Stimulated activated CD4-positive, alpha-beta T cell treated with anti-CD3 and anti-CD28 coated beads, Interleukin-4, amount 100 ng/mL, for 4 hours (primary cell): Measurements from ENCODE around the gene CAPN9.
"Not testable (repeated sequence)": the region's sequence is repeated elsewhere in the genome, so short reads cannot be mapped to it uniquely, and the experiment has no call there.

Source experiments
- DNase-seq, 2 experiments: peaks; one replicate each; pipeline ENCODE4 v3.0.0-alpha.2; 2020

The CAPN9 gene

DNA sequence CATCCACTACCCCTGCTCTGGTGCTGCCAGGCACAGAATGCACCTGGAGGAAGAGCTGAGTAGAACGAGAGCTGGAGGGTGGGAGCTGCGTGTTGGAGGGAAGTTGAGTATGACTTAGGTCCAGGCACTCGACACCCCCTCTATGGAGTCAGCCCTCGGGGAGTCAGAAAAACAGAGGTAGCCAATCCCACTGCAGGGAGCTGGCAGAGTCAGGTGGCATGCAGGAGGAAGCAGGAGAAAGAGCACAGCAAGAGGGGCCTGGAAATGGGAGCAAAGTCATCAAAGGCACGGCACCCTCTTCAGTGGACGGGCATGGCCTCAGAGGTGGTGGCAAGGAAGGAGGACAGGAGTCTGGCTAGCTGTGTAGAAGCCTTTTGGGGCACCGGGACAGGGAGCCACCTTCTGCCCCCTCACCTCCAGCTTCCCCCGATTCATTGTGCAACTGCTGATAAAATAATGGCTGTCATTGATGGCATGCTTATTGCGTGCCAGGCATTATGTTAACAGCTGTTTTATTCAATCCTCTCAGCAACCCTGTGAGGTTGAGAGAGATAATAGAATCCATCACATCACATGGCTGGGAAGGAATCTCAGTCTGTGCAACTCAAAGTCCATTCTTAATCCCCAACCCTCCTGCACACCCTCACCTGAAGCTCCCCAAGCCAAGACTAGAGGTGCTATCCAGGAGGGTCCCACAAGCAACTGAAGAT lies 79.1 kb downstream of the CAPN9 start:
- no peak for DNase-seq

- DNase-seq, result no peak
Observed at GRCh38 chr1:230827081-230827681, 80.0 kb downstream of the CAPN9 start.

GRCh38 chr1:230827801-230828200 lies 80.6 kb downstream of the CAPN9 start:
- no peak for DNase-seq

GRCh38 chr1:230828421-230828820 lies 81.2 kb downstream of the CAPN9 start:
- no peak for DNase-seq

- DNase-seq, result no peak
Observed at GRCh38 chr1:230831771-230832170, 84.6 kb downstream of the CAPN9 start.

DNA sequence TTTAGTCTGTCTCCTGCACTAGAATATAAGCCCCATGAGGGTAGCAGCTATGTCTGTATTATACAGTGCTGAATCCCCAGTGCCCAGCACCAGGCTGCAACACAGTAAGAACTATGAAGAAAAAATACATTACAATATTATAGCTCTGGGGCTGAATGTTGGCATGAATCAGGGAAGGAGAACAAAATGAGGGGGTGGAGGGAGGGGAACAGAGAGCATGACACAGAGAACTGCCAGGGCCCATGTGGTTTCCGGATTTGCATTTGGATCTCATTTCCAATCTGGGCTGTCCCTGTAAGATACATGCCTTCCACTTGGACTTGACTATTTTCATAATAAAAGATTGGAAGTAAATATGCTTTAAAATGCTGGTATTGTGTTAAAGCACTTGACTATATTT lies 85.3 kb downstream of the CAPN9 start:
- DNase-seq, result no peak

DNA sequence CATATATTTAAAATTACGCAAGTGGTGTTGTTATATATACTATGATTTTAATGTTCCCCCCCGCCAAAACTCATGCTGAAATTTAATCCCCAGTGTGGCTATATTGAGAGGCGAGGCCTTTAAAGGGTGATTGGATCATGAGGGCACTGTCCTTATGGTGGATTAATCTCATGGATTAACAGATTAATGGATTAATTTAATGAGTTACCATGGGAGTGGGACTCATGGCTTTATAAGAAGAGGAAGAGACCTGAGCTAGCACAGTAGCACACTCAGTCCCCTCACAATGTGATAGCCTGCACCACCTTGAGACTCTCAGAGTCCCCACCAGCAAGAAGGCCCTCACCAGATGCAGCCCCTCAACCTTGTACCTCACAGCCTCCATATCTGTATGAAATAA lies 86.3 kb downstream of the CAPN9 start:
- no peak for DNase-seq

- no peak for DNase-seq
Observed at GRCh38 chr1:230834292-230834691, 87.1 kb downstream of the CAPN9 start.

DNA sequence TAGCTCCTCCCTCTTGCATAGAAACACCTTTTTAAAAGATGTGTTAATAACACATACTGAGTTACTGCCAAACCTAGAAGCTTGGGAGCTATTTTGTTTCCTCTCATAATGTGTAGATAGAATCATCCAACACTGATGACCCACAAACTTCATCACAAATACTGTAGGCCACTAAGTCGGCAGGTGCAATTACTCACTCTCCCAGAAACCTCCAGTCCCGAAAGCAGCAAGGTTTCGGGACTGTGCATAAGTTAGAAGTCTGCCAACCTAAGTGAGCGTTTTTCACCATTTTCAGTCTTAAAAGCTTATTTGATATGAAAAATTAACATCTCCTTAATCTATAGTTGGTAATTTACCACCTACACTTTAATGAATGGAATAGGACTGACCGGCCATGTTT lies 89.2 kb downstream of the CAPN9 start:
- DNase-seq, result no peak

DNA sequence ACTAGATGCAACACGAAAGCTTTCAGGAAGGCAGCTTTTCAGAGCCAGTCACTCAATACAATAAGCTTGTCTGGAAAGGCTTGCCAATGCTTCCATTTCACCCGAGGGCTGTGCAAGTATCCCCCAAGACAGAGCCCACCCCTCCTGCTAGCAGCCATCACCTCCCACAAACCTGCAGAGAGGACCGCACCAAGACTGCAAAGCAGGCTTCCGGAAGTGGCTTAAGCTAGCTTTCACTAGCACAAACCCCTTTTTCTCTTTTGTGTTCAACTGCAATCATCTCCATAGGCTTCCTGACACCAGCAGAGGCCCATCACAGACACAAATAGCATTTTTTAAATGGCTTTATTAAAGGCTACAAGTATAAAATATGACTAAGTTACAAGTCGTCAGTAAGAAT lies 89.6 kb downstream of the CAPN9 start:
- no peak for DNase-seq

- DNase-seq, result no peak
Observed at GRCh38 chr1:230839173-230839572, 92.0 kb downstream of the CAPN9 start.

- no peak for DNase-seq
Observed at GRCh38 chr1:230842801-230843200, 95.6 kb downstream of the CAPN9 start.

- DNase-seq, result no peak
Observed at GRCh38 chr1:230843503-230844309, 96.5 kb downstream of the CAPN9 start.

GRCh38 chr1:230844561-230844960 lies 97.4 kb downstream of the CAPN9 start:
- DNase-seq, result no peak

DNA sequence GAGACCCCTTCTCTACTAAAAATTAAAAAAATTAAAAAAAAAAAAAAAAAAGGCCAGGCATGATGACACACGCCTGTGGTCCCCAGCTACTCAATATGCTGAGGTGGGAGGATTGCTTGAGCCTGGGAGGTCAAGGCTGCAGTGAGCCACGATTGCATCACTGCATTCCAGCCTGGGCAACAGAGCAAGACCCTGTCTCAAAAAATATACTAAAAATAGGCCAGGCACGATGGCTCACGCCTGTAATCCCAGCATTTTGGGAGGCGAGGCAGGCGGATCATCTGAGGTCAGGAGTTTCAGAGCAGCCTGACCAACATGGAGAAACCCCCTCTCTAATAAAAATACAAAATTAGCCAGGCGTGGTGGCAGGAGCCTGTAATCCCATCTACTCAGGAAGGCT lies 98.0 kb downstream of the CAPN9 start:
- DNase-seq, result not testable (repeated sequence)

- no peak for DNase-seq
Observed at GRCh38 chr1:230848235-230848634, 101.0 kb downstream of the CAPN9 start.

- no peak for DNase-seq
Observed at GRCh38 chr1:230849451-230850224, 102.5 kb downstream of the CAPN9 start.

DNA sequence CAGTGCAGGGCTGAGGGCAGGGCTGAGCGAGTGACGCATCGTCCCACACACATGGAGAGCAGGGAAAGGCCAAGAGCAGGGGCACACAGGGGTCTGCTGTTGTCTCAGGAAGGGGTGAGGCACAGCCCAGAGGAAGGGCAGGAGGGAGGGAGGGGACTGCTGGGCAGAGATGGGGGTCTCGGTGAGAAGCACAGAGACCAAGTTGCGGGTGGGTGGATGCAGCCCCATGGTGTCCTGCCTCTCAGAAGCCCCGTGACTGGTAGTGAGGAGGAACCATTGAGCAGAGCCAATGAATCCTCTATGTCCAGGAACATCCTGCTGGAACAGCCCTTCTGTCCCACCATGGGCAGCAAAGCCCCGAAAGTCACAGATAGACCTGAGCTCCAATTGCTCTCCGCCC lies 103.4 kb downstream of the CAPN9 start:
- no peak for DNase-seq

DNA sequence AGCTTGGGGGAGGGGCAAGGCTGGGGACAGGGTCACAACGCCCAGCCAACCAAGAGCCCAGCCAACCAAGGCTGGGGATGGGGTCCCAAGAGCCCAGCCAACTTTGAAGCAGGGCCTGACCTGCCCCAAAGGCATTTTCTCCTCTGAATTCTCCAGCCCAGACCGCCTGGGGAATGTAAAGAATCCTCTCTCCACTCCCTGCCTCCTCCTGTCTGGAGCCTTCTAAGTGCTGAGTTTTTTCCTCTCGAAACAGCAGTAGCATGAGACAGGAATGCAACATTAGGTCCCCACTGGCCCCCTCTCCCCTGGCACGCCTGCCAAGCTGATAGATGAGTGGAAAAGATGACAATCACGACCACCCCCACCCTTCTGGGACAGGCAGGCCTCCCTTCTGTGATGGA lies 104.1 kb downstream of the CAPN9 start:
- DNase-seq, result no peak
